ENCODE results near the gene C5orf24. TPM values are rescaled to one million over a fixed set of nuclear protein-coding genes. Genes with fewer than 3 reads are reported as not detected.

Gene C5orf24
- total RNA-seq, 1 experiment from 2014 or later: 22.5 TPM

GRCh38 chr5:134819407-134819963 lies 26.3 kb upstream of the C5orf24 start:
- H3K9me3 Mint-ChIP-seq: no peaks in the 10 kb centered on the region
- Histone ChIP-seq H3K14ac (ENCODE audit: insufficient read depth, low read length) (no peak overlapping the region), H3K23me2 (ENCODE audit: insufficient read length, low read depth, low read length, poor library complexity, severe bottlenecking) (no peaks in the 10 kb centered on the region), H3T11ph (ENCODE audit: low read length) (no peak overlapping the region), H3K27me3 (ENCODE audit: insufficient read depth, low read length) (no peaks in the 10 kb centered on the region), H2BK20ac (ENCODE audit: low read depth, low read length, poor library complexity, severe bottlenecking) (no peak overlapping the region), H2BK5ac (ENCODE audit: insufficient read length, low read length) (no peak overlapping the region), H2BK120ac (ENCODE audit: low read depth, low read length, poor library complexity, severe bottlenecking) (no peak overlapping the region), H4K91ac (ENCODE audit: insufficient read length, low read depth, low read length) (no peak overlapping the region), H3K4me1 (ENCODE audit: insufficient read depth, low read length) (no peaks in the 10 kb centered on the region), H3K79me2 (ENCODE audit: insufficient read depth, low read length) (no peaks in the 10 kb centered on the region), H2AK5ac (ENCODE audit: insufficient read length, low read length) (no peak overlapping the region), H3K9me3 (ENCODE audit: control insufficient read depth, low read depth, low read length) (no peaks in the 10 kb centered on the region), H3K56ac (ENCODE audit: insufficient read length, low read depth, low read length) (no peak overlapping the region), H3K79me1 (ENCODE audit: insufficient read depth, low read depth, low read length, poor library complexity, severe bottlenecking) (no peaks in the 10 kb centered on the region), H2BK15ac (ENCODE audit: low read depth, low read length) (no peak overlapping the region), H4K5ac (ENCODE audit: insufficient read length, low read depth, low read length) (no peak overlapping the region), H4K20me1 (ENCODE audit: control insufficient read depth, insufficient read depth, insufficient read length) (no peaks in the 10 kb centered on the region), H3K4ac (ENCODE audit: low read depth, low read length) (no peak overlapping the region), H4K8ac (replicated peaks; ENCODE audit: insufficient read length, low read depth, low read length) (no peak overlapping the region), H3K4me2 (ENCODE audit: insufficient read depth, insufficient read length, low read length) (no peak overlapping the region), H2AFZ (ENCODE audit: low read length) (no peak overlapping the region), H3K27ac (ENCODE audit: insufficient read length, low read depth, low read length) (no peak overlapping the region), H2BK12ac (ENCODE audit: insufficient read length, low read depth, low read length) (no peak overlapping the region), H3K18ac (ENCODE audit: insufficient read length, low read depth, low read length) (no peak overlapping the region), H3K9ac (ENCODE audit: extremely low read depth, insufficient read length, low read length) (no peak overlapping the region), H3K23ac (ENCODE audit: insufficient read length, low read depth, low read length) (no peak overlapping the region)
- no peak overlapping the region for H3K27ac Mint-ChIP-seq
- no peak for TF ChIP-seq CTCF (conservative IDR thresholded peaks at IDR 0.05)
- no peak overlapping the region for H3K4me3 Mint-ChIP-seq
- DNase-seq: no peak
- peaks cover 23 to 85% (median 77%) of the 10 kb centered on the region in 3 experiments; a peak in 6 of 7 replicates for H3K36me3 Mint-ChIP-seq (ENCODE audit: insufficient read depth in 1 of 3, low read depth in 3 of 3)
- H3K4me1 Mint-ChIP-seq: no peaks in the 10 kb centered on the region
- H3K27me3 Mint-ChIP-seq (ENCODE audit: low read depth): no peaks in the 10 kb centered on the region
- no CpG with 5 or more reads among the region's 4 CpGs for WGBS (ENCODE audit: extremely low coverage, insufficient read length, low lambda C conversion rate)

Measured in H9 (cell line).